Kasumi-1 (cell line): ENCODE measurements around the gene COL8A1.

Experiments used
- DNase-seq, 2 experiments: peaks; one replicate each; lab custom pipeline; 2025; lab: John Stamatoyannopoulos, UW

COL8A1 gene

DNA sequence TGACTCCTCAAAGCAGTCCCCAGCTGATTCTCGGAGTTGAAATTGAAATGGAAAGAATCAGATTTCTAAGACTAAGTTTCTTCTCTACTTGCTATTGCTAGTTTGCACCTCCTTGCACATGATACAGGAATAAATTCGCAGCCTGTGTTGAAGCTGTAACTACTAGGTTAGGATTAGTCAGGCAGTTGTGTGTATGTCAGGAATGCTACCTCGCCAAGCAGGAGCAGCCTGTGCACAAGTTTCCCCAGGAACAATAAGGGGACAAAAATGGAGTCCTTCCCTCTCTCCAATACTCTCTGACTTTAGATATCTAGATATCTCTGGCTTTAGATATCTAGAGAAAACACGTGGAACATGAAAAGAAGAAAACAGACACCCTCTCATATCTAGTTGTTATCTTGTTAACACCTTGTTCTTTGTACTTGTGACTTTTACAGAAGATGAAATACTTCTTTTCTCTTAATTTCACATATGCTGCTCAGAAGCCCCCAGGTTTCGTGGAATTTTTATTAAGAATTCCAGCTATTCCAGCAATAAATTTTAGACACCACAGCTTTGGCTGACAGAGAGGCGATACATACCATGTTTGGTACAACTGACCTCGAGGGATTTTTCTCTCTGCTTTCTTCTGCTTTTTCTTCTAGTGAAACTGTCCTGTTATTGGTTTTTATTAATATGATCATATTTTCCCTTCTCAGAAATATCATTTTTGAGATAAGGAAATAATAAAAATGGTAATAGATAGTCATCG lies 123.2 kb downstream of the COL8A1 start:
- DNase-seq = no peak

DNA sequence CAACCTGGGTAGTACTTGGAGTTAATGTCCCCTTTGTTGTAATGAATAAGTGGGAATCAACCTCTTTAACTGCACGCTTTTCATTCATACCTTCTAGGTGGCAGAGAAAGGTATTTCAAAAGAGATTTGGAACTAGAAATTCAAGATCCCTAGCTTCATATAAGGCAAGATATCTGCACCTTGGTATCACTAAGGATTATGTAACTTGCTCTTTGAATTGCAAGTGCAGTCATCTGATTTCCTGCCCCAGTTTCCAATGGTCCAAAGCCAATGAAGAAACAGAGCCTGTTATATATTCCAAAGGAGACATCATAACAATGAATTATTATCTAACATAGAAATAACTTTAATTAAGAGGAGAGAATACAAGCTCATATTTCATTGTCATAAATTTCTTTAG lies 124.5 kb downstream of the COL8A1 start:
- DNase-seq = no peak

DNA sequence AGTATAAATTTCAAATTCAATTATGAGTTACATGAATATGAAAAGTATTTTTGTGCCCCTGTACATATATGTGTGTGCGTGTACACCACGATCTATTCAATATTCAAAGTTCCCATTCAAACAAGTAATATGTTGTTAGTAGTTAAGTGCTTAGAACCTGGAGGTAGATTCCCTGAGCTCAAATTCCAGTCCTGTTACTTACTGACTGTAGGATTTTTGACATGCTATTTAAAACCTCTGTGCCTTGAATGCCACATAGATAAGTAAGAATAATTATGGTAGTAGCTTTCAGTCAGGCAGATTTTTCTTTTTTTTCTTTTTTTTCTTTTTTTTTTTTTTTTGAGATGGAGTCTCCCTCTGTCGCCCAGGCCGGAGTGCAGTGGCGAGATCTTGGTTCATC lies 126.0 kb downstream of the COL8A1 start:
- DNase-seq = no peak

DNA sequence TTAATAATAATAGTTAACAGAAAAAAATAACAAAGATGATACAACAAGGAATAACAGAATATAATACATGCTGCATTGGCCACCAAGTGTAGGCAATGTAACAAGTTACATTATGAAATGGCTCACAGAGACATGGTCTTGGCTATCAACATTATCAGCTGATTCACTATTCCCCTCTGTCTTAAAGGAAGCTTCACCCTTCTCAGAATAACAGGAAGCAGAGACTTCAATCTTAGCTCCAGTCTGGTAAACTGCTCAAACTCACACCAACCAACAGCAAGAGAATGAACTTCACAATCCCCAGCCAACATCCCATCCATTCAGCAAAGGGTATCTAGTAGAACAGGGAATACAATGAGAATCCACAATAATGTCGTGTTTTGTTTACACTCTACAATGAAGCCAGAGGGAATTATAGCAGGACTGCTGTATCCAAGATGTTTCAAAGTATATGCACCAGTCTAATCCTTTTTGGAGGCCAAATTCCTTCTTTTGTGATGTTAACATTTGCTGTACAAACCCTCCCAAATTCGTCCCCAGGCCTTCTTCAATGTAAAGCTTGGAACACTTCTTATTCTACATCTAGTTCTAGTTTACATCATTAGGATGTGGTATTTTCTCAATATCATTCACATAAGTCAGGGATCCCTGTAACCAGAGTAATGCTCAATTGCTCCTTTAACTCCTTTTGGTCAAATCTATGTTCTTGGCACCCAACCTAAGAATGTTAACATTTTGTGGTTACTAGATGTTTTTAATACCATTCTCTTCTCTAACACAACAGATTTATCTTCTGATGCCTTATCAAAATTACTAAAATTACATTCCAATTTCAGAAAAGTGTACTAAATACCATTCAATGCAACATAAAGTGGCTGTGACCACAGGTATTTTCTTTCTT lies 126.9 kb downstream of the COL8A1 start:
- DNase-seq = no peak

DNA sequence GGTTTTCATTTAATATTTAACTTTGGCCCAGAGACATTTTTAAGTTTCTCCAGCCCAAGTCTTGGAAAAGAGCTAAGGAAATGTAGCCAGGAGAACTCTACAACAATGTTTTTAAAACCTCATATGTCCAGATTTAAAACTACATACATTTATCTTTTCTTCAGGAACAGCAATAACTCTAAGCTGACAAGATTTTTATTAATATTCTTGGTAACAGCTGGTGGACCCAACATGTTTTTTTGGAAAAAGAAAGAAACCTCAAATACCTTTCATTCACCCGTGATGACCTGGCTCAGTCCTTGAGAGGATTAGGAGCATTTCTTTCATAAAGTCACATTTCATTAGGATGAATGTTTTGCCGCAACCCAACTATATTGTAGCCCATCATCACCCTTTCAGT lies 128.9 kb downstream of the COL8A1 start:
- no peak for DNase-seq

DNA sequence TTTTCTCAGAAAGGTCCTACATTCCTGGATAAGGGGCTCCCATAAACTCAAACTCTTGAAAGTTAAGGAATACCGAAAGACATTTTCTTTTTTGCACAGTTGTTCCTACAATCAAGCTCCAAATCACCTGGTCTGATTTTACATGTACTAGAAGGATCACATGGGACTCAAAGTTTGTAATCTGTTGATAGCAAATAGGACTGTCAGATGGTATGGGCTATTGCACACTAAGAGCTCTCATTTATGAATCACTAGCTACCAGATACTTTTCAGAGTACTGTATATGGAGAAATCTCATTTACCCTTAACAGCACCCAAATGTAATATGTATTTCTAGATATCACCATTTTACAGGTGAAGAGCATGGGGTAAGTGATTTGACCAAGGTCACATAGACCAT lies 129.7 kb downstream of the COL8A1 start:
- no peak for DNase-seq

DNA sequence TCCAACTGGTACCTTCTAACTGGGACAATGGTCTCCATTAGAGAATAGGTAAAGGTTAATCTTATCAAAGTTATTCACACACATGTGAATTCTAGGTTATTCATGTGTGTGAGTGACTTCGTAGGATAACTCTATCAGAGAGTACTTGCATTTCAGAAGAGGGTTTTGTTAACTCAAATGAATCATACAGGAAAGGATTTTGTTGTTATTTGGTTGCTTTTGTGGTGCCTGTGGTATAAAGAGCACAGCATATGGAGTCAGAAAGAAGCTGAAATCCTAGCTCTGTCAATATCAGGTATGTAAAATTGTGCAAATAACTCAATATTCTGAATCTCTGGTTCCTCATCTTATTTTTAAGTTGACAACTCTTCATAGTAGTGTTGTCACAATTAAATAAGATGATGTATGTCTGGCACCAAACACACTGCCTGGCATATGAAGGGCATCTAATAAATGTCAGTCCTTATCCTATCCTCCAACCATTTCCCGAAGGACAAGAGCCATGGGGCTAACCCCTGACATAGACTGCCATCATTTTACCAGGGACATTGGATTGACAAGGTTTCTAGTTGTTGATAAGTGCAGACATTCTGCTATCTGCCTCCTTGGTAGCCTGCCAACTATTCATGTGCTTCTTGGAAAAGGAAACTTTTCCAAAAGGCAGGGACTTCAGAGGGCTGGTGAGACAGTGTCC lies 130.6 kb downstream of the COL8A1 start:
- no peak for DNase-seq

DNA sequence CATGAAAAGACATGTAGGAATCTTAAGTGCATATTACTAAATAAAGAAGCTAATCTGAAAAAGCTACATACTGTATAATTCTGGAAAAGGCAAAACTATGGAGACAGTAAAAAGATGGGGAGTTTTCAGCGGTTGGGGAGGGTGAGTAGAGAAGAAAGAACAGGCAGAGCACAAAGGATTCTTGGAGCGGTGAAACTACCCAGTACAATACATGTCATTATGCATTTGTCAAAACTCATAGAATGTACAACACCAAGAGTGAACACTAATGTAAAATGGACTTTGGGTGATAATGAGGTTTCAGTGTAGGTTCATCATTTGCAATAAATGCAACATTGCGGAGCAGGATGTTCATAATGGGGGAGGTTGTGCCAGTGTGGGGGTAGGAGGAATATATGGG lies 133.8 kb downstream of the COL8A1 start:
- no peak for DNase-seq

DNA sequence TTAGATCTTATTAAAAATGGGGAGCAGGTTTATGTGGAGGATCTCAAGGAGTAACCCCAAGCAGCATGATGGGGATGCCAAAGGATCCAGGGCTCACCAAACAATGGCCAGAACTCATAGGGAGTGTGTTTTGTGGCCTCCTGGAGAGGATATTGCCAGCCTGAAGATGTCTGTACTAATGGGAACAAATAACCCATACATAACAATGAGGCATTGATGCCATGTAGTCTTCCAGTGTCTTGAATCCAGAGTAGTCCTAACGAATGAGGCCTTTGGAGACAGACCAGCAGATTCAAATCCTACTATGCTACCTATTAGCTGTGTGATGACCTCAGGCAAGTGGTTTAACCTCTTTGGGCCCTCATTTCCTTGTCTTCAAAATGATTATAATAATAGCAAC lies 134.3 kb downstream of the COL8A1 start:
- no peak for DNase-seq

DNA sequence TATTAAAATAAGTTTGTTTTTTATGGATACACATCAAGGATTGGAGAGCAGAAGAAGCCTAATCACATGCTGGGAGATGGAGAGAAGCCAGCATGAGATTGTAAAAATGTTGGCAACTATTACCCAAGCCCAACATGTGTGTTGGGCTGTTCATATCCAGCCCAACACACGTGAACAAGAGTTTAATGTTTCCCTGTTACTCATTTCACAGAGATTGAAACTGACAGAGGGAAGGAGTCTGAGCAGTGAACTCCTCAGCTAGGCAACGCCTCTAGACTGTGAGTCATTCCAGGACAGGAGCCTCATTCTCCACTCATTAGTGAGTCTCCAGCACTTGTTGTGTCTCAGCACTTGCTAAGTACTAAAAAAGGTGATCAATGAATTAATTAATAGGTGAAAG lies 136.1 kb downstream of the COL8A1 start:
- no peak for DNase-seq

DNA sequence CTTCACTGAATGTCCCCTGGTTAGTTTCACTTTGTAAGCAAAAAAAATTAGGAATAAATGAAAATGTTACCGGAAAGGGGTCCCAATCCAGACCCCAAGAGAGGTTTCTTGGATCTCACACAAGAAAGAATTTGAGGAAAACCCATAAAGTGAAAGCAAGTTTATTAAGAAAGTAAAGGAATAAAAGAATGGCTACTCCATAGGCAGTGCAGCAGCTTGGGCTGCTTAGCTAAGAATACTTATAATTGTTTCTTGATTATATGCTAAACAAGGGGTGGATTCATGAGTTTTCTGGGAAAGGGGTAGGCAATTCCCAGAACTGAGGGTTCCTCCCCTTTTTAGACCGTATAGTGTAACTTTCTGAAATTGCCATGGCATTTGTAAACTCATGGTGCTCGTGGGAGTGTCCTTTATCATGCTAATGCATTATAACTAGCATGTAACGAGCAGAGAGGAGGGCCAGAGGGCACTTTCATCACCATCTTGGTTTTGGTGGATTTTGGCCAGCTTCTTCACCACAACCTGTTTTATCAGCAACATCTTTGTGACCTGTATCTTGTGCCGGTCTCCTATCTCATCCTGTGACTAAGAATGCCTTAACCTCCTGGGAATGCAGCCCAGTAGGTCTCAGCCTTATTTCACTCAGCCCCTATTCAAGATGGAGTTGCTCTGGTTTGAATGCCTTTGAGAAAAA lies 138.3 kb downstream of the COL8A1 start:
- no peak for DNase-seq

DNA sequence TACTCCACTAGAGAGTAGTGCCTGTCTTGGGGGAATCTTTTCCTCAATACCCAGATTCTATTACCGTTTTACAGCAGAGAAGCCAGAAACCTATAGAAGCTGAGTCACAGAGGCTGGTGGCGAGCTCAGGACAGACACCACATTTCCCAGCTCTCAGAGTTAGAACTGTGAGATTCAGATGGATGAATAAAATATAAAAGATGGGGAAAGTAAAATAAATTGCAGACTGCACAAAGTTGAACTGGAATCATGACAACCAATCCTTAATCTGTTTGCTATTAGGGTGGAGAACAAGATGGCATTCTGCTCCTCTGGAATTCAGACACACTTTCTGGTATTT lies 138.8 kb downstream of the COL8A1 start:
- DNase-seq = no peak

DNA sequence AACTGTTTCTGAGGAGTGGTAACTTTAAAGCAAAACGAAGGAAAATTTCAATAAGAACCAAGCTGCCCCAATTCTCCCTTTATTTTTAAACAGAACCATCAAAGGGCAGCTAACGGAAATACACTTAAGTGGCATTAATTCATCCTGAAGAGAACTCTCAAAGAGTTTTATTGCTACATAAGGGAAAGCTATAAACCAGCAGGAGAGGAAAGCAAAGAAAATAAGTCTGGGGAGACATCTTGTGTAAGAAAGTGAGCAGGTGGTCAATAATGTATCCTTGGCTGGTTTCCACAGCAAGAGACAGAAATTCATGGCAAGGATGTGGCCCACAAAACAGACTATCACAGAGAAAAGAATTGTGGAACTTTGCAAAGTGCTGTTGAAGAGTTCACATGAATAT lies 139.3 kb downstream of the COL8A1 start:
- DNase-seq = no peak

DNA sequence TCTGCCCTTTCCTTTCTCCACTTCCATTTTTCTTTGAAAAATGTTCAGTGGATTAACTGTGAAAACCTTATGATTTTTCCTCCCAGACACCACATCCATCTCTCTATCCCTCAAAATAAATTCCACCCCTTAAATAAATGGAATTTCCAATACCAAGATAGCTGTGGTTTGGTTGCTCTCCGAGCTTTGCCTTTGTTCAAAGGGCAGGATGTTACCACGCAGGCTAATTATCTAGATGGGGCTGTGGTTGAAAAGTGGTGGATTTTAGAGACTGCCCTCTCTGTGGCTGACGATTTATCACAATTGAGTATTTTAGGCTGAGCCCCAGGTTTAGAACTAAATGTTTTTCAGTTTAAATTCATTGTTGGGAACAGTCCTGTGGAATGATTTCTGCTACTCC lies 142.4 kb downstream of the COL8A1 start:
- DNase-seq = no peak

DNA sequence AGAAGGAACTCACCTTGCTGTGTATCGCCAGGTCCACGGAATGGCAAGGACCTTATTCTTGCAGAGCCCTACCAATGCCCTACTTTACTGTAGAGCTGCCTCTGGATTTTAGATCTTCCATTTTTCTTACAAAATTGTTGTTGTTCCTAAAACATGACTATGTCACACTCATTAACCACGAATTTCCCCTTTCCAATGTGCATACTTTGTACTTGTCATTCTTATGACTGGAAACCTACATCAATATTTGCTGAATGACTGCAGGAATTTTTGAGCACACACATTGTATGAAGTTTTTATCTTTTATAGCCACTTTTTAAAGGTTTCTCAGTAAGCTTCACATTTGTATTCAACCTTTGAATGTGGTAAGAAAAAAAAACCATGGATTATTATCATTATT lies 143.4 kb downstream of the COL8A1 start:
- peak; percentile 13 to 38 for DNase-seq

DNA sequence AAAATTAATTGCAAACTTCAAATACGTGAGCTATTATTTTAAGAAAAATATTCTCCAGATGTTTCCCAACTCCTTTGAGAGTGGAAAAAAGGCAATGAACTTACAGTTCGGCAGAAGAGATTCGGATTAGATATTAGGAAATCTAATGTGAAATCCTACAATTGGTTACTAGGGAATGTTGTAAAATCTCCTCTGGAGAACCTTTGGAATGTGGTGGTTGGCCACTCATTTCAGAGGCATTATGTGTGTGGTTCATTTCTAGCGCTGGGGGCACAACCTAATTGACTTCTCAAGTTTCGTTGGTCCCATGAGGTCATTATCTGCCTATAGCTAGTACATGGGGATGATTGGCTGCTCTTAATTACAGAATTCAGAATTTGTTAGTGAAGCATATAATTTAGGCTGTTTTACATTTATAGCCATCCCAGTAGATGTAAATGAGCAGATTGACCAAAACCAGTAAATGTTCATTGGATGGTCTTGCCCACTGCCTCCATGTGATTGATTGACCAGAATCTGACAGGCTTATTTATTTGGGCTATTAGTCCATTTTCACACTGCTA lies 144.7 kb downstream of the COL8A1 start:
- DNase-seq = no peak

DNA sequence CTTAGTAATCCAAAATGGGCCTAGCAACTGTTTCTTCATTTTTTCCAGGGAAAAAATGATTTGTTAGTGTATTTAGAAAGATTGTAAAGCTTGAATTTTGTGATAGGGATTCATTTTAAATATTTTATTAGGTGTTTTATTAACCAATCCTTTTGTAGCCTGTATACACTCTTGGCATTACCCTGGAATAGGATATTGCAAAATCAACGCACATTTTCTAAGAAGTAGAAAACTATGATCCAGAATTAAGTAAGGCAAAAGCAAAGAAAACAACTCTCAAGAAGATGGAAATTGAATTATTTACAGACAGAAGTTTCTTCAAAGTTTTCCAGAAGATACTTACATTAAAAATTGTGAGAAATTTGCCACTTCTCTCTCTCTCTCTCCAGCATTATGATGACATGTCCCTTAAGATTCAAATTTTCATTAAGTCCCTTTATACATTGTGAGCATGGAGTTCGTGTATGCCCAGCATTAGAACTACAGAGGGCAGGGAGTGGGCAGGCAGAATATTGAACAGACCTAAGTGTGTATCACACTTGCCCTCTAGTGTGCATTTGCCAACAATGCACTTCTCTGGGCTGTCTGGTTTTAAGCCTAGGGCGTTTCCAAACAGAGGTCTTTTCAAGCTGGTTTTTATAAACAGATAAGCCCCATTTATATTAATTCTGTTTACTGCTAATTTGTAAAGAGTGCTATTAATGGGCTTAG lies 150.8 kb downstream of the COL8A1 start:
- peak; percentile 78 to 79 for DNase-seq

DNA sequence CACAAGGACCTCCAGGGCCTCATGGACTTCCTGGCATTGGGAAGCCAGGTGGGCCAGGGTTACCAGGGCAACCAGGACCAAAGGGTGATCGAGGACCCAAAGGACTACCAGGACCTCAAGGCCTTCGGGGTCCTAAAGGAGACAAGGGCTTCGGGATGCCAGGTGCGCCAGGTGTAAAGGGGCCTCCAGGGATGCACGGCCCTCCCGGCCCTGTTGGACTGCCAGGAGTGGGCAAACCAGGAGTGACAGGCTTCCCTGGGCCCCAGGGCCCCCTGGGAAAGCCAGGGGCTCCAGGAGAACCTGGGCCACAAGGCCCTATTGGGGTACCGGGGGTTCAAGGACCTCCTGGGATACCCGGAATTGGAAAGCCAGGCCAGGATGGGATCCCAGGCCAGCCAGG lies 156.1 kb downstream of the COL8A1 start:
- no peak for DNase-seq

DNA sequence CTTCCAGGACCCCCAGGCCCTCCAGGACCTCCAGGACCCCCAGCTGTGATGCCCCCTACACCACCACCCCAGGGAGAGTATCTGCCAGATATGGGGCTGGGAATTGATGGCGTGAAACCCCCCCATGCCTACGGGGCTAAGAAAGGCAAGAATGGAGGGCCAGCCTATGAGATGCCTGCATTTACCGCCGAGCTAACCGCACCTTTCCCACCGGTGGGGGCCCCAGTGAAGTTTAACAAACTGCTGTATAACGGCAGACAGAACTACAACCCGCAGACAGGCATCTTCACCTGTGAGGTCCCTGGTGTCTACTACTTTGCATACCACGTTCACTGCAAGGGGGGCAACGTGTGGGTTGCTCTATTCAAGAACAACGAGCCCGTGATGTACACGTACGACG lies 157.2 kb downstream of the COL8A1 start:
- no peak for DNase-seq

DNA sequence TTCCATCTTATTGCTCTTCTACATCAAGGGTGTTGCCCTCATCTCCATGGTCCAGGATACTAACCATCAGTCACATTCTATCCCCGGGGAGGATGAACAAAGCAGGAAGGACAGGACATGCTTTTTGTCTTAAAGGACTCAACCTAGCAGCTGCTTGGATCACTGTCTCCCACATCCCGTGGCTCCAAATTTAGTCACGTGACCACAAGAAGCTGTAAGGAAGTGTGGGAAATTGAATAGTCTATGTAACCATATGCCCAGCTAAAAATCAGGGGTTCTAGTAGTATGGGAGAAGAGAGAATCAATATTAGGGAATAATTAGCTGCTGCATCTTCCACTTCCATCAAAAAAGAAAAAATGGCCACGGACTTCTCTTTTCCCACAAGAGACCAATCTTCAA lies 161.0 kb downstream of the COL8A1 start:
- no peak for DNase-seq

DNA sequence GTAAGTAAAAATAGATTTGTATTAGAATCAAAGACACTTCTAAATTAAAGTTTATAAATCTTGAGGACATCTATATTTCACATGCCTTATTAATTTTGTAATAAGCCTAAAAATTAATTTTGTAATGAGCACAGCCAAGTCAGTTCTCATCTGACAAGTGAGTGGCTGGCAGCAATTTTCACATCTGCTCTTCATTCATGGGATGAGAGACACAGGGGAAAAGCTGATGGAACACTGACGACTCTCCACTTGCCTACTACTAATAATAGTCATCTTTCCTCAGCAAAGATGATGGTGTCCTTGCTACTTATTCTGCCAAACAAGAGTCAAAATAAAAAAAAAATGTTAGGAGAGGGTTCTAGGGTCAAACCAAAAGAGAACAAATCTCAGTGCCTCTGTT lies 164.9 kb downstream of the COL8A1 start:
- no peak for DNase-seq
